Type B pancreatic cell (in vitro differentiated cells): ENCODE measurements around the gene SMARCA4. TPM values are rescaled to one million over a fixed set of nuclear protein-coding genes. Genes with fewer than 3 reads are reported as not detected.

Source experiments
- DNase-seq: peaks from one replicate; pipeline ENCODE4 v3.0.0; 2021; ENCODE audit warnings: mixed read lengths; ENCODE audit not compliant: unreplicated experiment; ENCODE audit errors: extremely low spot score
- H3K27ac Mint-ChIP-seq: 2 replicates; pipeline ENCODE4 v1.8.0; 2021; ENCODE audit warnings: mild to moderate bottlenecking, mixed read lengths
- H3K27me3 Mint-ChIP-seq: 2 replicates; pipeline ENCODE4 v1.8.0; 2021; ENCODE audit warnings: mixed read lengths
- H3K36me3 Mint-ChIP-seq: 2 replicates; pipeline ENCODE4 v1.8.0; 2021; ENCODE audit warnings: mixed read lengths
- H3K4me1 Mint-ChIP-seq: one replicate; pipeline ENCODE4 v1.8.0; 2021; ENCODE audit warnings: mixed read lengths; ENCODE audit not compliant: unreplicated experiment
- H3K4me3 Mint-ChIP-seq: 2 replicates; pipeline ENCODE4 v1.8.0; 2021; ENCODE audit warnings: mild to moderate bottlenecking, mixed read lengths
- H3K9me3 Mint-ChIP-seq: 2 replicates; pipeline ENCODE4 v1.8.0; 2021; ENCODE audit warnings: mixed read lengths
- CTCF ChIP-seq: fragments of 200-600 bp; sonication (generic); conservative IDR thresholded peaks from 2 replicates; pipeline ENCODE4 v1.5.0; 2021; ENCODE audit warnings: antibody characterized with exemption, mild to moderate bottlenecking
- total RNA-seq: library from RNA; stranded (reverse); gene quantifications from 2 replicates; pipeline ENCODE4 v1.2.1, GENCODE V29; 2021; ENCODE audit warnings: low replicate concordance

SMARCA4 gene
- total RNA-seq, 1 donor from 2014 or later = 244 TPM

GRCh38 chr19:11014403-11014911, 53.6 kb downstream of the SMARCA4 start:
- peaks cover 38% of the 10 kb centered on the region for H3K36me3 Mint-ChIP-seq
- no peak overlapping the region for H3K4me3 Mint-ChIP-seq
- H3K9me3 Mint-ChIP-seq = no peaks in the 10 kb centered on the region
- TF ChIP-seq CTCF = peak; percentile 34
- DNase-seq = no peak
- H3K27me3 Mint-ChIP-seq = no peaks in the 10 kb centered on the region
- no peaks in the 10 kb centered on the region for H3K4me1 Mint-ChIP-seq
- H3K27ac Mint-ChIP-seq = peak overlapping the region; percentile 32

GRCh38 chr19:11016631-11017030, 55.8 kb downstream of the SMARCA4 start:
- no peaks in the 10 kb centered on the region for H3K9me3 Mint-ChIP-seq
- no peak for TF ChIP-seq CTCF
- H3K36me3 Mint-ChIP-seq = peaks cover 41% of the 10 kb centered on the region
- no peaks in the 10 kb centered on the region for H3K4me1 Mint-ChIP-seq
- no peak overlapping the region for H3K4me3 Mint-ChIP-seq
- H3K27ac Mint-ChIP-seq = no peak overlapping the region
- no peaks in the 10 kb centered on the region for H3K27me3 Mint-ChIP-seq
- DNase-seq = no peak

DNA sequence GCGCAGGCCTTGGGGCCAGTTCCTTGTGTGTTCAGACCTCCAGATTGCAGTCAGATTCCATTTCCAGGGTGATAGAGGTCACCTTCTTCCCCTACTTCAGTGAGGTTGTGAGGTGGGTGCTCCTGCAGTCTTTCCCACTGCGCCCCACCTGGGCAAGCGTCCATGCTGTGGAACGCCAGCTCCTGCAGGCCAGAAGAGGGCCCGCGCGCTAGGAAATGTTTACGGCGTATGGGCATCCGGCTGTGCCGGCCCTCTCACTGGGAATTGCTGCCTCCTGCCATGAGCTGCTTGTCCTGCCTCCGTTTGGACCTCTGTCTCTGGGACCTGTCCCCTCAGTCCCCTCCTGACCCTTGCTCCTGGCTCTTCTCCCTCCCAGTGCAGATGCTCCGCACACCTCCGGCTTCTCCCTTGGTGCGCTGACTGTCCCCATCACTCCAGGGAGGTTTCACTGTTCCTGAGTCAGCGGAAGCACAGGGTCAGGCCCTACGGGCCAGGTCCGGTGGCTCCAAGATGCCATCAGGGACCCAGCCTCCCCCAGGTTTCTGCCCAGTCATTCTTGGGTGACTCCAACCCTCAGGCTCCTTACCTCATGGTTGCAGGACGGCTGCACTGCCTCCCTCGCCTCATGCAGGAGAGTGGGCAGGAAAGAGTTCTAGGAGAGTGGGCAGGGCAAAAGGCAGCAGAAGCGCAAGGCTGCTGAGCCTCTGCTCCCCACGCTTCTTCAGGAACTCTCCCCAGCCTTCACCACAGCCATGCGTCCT, 56.6 kb downstream of the SMARCA4 start:
- no peaks in the 10 kb centered on the region for H3K9me3 Mint-ChIP-seq
- TF ChIP-seq CTCF = no peak
- peak overlapping the region; percentile 100 for H3K27ac Mint-ChIP-seq

GRCh38 chr19:11018179-11018578, 57.3 kb downstream of the SMARCA4 start:
- Mint-ChIP-seq H3K27me3 (no peaks in the 10 kb centered on the region), H3K4me1 (no peaks in the 10 kb centered on the region), H3K9me3 (no peaks in the 10 kb centered on the region), H3K27ac (peak overlapping the region; percentile 100), H3K36me3 (peaks cover 33% of the 10 kb centered on the region), H3K4me3 (peak overlapping the region; percentile 85)
- DNase-seq = no peak
- no peak for TF ChIP-seq CTCF

More for the DNA sequence above, 56.6 kb downstream of the SMARCA4 start:
- Mint-ChIP-seq H3K36me3 (peaks cover 38% of the 10 kb centered on the region), H3K27me3 (no peaks in the 10 kb centered on the region), H3K4me3 (peak overlapping the region; percentile 85), H3K4me1 (no peaks in the 10 kb centered on the region)
- no peak for DNase-seq

- no peaks in the 10 kb centered on the region for H3K27me3 Mint-ChIP-seq
- TF ChIP-seq CTCF = no peak
- H3K36me3 Mint-ChIP-seq = peaks cover 32% of the 10 kb centered on the region
- no peaks in the 10 kb centered on the region for H3K4me1 Mint-ChIP-seq
- H3K27ac Mint-ChIP-seq = peak overlapping the region; percentile 100
- peak overlapping the region; percentile 85 for H3K4me3 Mint-ChIP-seq
- no peaks in the 10 kb centered on the region for H3K9me3 Mint-ChIP-seq
- no peak for DNase-seq
Observed at GRCh38 chr19:11018763-11019162, 57.9 kb downstream of the SMARCA4 start.
